Naive thymus-derived CD4-positive, alpha-beta T cell (primary cell): ENCODE results near the gene PACRG. TPM values are rescaled to one million over a fixed set of nuclear protein-coding genes. Genes with fewer than 3 reads are reported as not detected.

ENCODE experiments used
- ATAC-seq: fragments of 150-1000 bp; cut with Tn5 transposase; 2 replicates; pipeline ENCODE4 v1.10.0; 2021; ENCODE audit warnings: mild to moderate bottlenecking, moderate library complexity
- CTCF ChIA-PET: fragments of 350-600 bp; sonication (Branson Sonifier 250); formaldehyde crosslinking; loops from one replicate; lab custom pipeline; 2021; ENCODE audit warnings: antibody characterized with exemption; lab: Charles Lee
- POLR2A ChIA-PET: fragments of 350-600 bp; sonication (Branson Sonifier 250); formaldehyde crosslinking; loops from one replicate; lab custom pipeline; 2021; ENCODE audit warnings: antibody characterized with exemption, inconsistent platforms; lab: Charles Lee
- DNase-seq, 9 donors: peaks; one replicate each; pipeline versions ENCODE4 v3.0.0 to v3.0.0-alpha.2; 2020 to 2022; ENCODE audit warnings: mixed read lengths in 1 of 9
- H3K27ac ChIP-seq: one replicate; pipeline ENCODE4 v1.7.0; 2013; ENCODE audit warnings: mild to moderate bottlenecking, low read depth, low read length, moderate library complexity
- H3K27me3 ChIP-seq, 2 donors: one replicate each; pipeline ENCODE4 v1.7.0; 2013; ENCODE audit warnings: low read length in 2 of 2, mild to moderate bottlenecking in 2 of 2, moderate library complexity in 2 of 2; ENCODE audit not compliant: control insufficient read depth in 2 of 2, insufficient read depth in 2 of 2
- H3K36me3 ChIP-seq, 3 experiments: 1 replicate in 2 of 3; 2 replicates in 1 of 3; pipeline ENCODE4 v1.7.0; 2013; ENCODE audit warnings: low read length in 3 of 3, mild to moderate bottlenecking in 3 of 3, moderate library complexity in 1 of 3; ENCODE audit not compliant: insufficient read depth in 3 of 3, control insufficient read depth in 2 of 3
- H3K4me1 ChIP-seq, 2 donors: one replicate each; pipeline ENCODE4 v1.7.0; 2013; ENCODE audit warnings: low read length in 2 of 2, mild to moderate bottlenecking in 2 of 2, moderate library complexity in 1 of 2; ENCODE audit not compliant: control insufficient read depth in 2 of 2, insufficient read depth in 2 of 2
- H3K4me3 ChIP-seq: 2 replicates; pipeline ENCODE4 v1.7.0; 2013; ENCODE audit warnings: mild to moderate bottlenecking, low read length
- H3K9me3 ChIP-seq, 3 experiments: 1 replicate in 2 of 3; 2 replicates in 1 of 3; pipeline ENCODE4 v1.7.0; 2013; ENCODE audit warnings: low read length in 3 of 3; ENCODE audit not compliant: control insufficient read depth in 2 of 3
- H3K27ac Mint-ChIP-seq, 9 donors: one replicate each; pipeline ENCODE4 v1.8.0; 2020 to 2022; ENCODE audit warnings: mixed read lengths in 9 of 9, mild to moderate bottlenecking in 8 of 9, moderate library complexity in 5 of 9, inconsistent platforms in 2 of 9
- H3K27me3 Mint-ChIP-seq, 5 donors: one replicate each; pipeline ENCODE4 v1.8.0; 2021 to 2022; ENCODE audit warnings: mixed read lengths in 5 of 5, mild to moderate bottlenecking in 1 of 5
- H3K36me3 Mint-ChIP-seq, 5 donors: one replicate each; pipeline ENCODE4 v1.8.0; 2020 to 2022; ENCODE audit warnings: mixed read lengths in 5 of 5, mild to moderate bottlenecking in 3 of 5, inconsistent platforms in 1 of 5
- H3K4me1 Mint-ChIP-seq, 7 donors: one replicate each; pipeline ENCODE4 v1.8.0; 2020 to 2022; ENCODE audit warnings: mixed read lengths in 7 of 7, mild to moderate bottlenecking in 3 of 7, inconsistent platforms in 1 of 7
- H3K4me3 Mint-ChIP-seq, 10 donors: one replicate each; pipeline ENCODE4 v1.8.0; 2020 to 2022; ENCODE audit warnings: mild to moderate bottlenecking in 10 of 10, mixed read lengths in 10 of 10, moderate library complexity in 6 of 10, inconsistent platforms in 2 of 10
- H3K9me3 Mint-ChIP-seq, 11 donors: one replicate each; pipeline ENCODE4 v1.8.0; 2020 to 2022; ENCODE audit warnings: mixed read lengths in 11 of 11, mild to moderate bottlenecking in 4 of 11, inconsistent platforms in 1 of 11, moderate library complexity in 1 of 11
- intact Hi-C, 2 donors: fragments of 100-400 bp; cut with micrococcal nuclease; formaldehyde crosslinking; loops; one replicate each; pipeline ENCODE4 v1.15.1; 2023
- polyA plus RNA-seq, 2 donors: library from polyadenylated mRNA; unstranded; fragments of 300-500 nt; fragmentation: Illumina TruSeq; gene quantifications; one replicate each; pipeline ENCODE4 v1.2.3, GENCODE V29; 2021
- total RNA-seq, 6 experiments: library from RNA in 5 of 6; stranded (reverse) in 5 of 6; gene quantifications; 1 replicate in 5 of 6; 2 replicates in 1 of 6; pipeline ENCODE4 v1.2.3 and lab custom pipeline; 2021 to 2026

PACRG gene
- total and polyA plus RNA-seq, 7 experiments from 2014 or later, result 0.89 to 2.2 (median 1.5) TPM; not detected in 1

DNA sequence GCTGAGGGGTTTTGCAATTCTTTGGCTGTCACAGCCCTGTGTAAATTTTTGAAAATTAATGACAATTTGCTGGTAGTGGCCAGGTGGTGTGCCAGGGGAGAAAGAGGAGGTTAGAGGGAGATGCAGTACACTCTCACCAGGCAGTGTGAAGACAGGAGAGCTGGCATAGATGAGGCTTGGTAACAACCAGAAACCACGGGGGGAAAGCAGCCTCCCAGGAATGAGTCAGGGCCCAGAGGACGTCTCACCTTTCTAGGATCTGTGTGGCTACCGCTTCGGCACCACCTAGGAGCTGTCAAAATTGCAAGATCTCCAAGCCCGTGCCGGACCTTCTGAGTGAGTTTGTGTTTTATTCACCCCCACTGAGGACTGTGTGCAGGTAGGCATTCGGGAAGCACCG lies 171.4 kb downstream of the PACRG start:
- no peak overlapping the region for H3K27ac Mint-ChIP-seq
- H3K27me3 Mint-ChIP-seq, result peaks cover 0 to 5% (median 0%) of the 10 kb centered on the region in 5 donors
- H3K4me3 ChIP-seq, result no peak overlapping the region
- no peaks in the 10 kb centered on the region for H3K4me1 Mint-ChIP-seq
- H3K27me3 ChIP-seq, result no peaks in the 10 kb centered on the region
- H3K27ac ChIP-seq, result no peak overlapping the region
- no peaks in the 10 kb centered on the region for H3K9me3 ChIP-seq
- H3K4me3 Mint-ChIP-seq, result peak overlapping the region in 1 of 10 donors; percentile 4
- ChIA-PET CTCF (interaction anchor here (1.4 kb wide), 1 partner anchor 8 kb away, joined by 3 read pairs; no protein-coding TSS in a partner anchor), POLR2A (no interaction called here)
- DNase-seq (no peak), ATAC-seq (no peak)
- H3K9me3 Mint-ChIP-seq, result peaks cover 0 to 7% (median 2%) of the 10 kb centered on the region in 11 donors
- no peaks in the 10 kb centered on the region for H3K36me3 Mint-ChIP-seq
- no peaks in the 10 kb centered on the region for H3K36me3 ChIP-seq
- H3K4me1 ChIP-seq, result no peaks in the 10 kb centered on the region
- intact Hi-C loops, result no loop called here

DNA sequence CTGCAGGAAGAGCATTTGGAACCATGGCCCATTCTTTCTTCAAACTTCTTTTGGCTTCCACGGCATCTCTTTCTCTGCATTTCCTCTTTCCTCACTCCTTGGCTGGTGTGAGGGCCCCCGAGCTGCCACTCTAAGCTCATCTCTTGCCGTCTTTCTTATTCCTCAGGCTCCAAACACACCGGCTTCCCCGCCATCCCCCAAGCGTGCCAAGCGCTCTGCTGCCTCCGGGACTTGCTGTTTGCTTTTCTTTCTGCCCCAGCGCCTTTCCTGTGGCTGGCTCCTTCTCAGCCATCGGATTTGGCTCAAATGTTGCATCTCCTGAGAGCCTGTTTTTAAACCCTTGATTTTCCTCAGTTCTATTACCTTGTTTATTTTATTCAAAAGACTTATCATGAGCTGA lies 172.7 kb downstream of the PACRG start:
- POLR2A ChIA-PET, result no interaction called here

DNA sequence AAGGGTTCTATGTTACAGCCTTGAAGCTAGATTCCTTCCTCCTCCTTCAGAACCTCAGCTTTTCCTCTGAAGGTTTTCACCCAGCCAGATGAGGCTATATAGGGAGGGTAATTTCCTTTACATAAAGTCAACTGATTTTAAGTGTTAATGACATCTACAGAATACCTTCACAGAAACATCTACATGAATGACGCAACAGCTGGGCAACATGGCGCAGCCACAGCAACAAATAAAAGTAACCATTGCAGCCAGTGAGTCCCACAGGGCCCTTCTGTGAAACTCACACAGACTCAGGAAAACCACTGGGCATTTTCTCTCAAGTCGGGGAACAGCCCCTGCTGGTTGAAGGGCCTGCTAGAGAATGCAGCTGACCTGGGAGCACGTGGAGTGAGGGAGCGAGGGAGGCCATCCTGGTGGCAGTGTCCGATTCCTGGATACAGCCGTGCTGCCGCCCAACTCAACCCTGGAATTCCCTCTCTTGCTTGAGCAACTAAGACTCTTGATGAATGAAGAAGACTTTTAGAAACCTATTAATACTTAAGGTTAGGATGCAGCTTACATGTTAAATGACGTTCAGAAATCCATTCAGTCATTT lies 176.4 kb downstream of the PACRG start:
- Histone ChIP-seq H3K27me3 (no peaks in the 10 kb centered on the region), H3K4me1 (no peaks in the 10 kb centered on the region), H3K36me3 (no peaks in the 10 kb centered on the region), H3K27ac (no peak overlapping the region), H3K9me3 (no peaks in the 10 kb centered on the region), H3K4me3 (no peak overlapping the region)
- H3K9me3 Mint-ChIP-seq, result peaks cover 0 to 7% (median 2%) of the 10 kb centered on the region in 11 donors
- H3K4me3 Mint-ChIP-seq, result no peak overlapping the region
- no peaks in the 10 kb centered on the region for H3K4me1 Mint-ChIP-seq
- no peak overlapping the region for H3K27ac Mint-ChIP-seq
- ATAC-seq (no peak), DNase-seq (no peak)
- intact Hi-C loops, result no loop called here
- ChIA-PET CTCF (no interaction called here), POLR2A (no interaction called here)
- peaks cover 0 to 11% (median 5%) of the 10 kb centered on the region in 5 donors for H3K27me3 Mint-ChIP-seq
- H3K36me3 Mint-ChIP-seq, result no peaks in the 10 kb centered on the region

More for the DNA sequence above, 172.7 kb downstream of the PACRG start:
- Histone ChIP-seq H3K27me3 (no peaks in the 10 kb centered on the region), H3K9me3 (no peaks in the 10 kb centered on the region), H3K4me3 (no peak overlapping the region), H3K27ac (no peak overlapping the region), H3K4me1 (no peaks in the 10 kb centered on the region), H3K36me3 (no peaks in the 10 kb centered on the region)
- Mint-ChIP-seq H3K4me3 (no peak overlapping the region), H3K36me3 (no peaks in the 10 kb centered on the region), H3K27ac (no peak overlapping the region), H3K4me1 (no peaks in the 10 kb centered on the region), H3K9me3 (peaks cover 0 to 7% (median 3%) of the 10 kb centered on the region in 11 donors), H3K27me3 (peaks cover 0 to 15% (median 5%) of the 10 kb centered on the region in 5 donors)
- CTCF ChIA-PET, result no interaction called here
- DNase-seq (no peak), ATAC-seq (no peak)
- intact Hi-C loops, result no loop called here

DNA sequence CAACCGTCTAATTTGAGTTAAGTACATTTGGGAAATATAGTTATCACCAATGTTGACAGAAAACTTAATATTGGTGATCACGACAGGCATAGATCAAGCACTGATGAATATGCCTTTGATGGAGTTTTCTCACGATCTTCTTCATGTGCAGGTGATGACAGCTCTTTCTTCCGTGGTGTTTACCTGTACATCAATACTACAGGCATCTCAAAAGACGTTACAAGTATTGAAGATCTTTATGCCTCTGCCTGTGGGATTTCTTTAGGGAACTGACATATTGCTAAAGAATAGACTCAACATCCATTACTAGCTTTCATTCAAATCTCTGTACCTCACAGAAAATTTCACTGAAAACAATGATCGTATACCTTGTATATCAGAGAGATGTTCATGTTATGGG lies 178.7 kb downstream of the PACRG start:
- no peak overlapping the region for H3K4me3 Mint-ChIP-seq
- no peaks in the 10 kb centered on the region for H3K27me3 ChIP-seq
- no peak overlapping the region for H3K27ac Mint-ChIP-seq
- no peak for DNase-seq
- H3K9me3 ChIP-seq, result no peaks in the 10 kb centered on the region
- peaks cover 0 to 5% (median 0%) of the 10 kb centered on the region in 11 donors for H3K9me3 Mint-ChIP-seq
- H3K4me1 Mint-ChIP-seq, result no peaks in the 10 kb centered on the region
- no peaks in the 10 kb centered on the region for H3K36me3 Mint-ChIP-seq
- ChIA-PET POLR2A (no interaction called here), CTCF (no interaction called here)
- H3K27me3 Mint-ChIP-seq, result peaks cover 0 to 10% (median 5%) of the 10 kb centered on the region in 5 donors
- no peak for ATAC-seq
- H3K36me3 ChIP-seq, result no peaks in the 10 kb centered on the region
- H3K4me3 ChIP-seq, result no peak overlapping the region
- H3K27ac ChIP-seq, result no peak overlapping the region
- intact Hi-C loops, result no loop called here
- H3K4me1 ChIP-seq, result no peaks in the 10 kb centered on the region

DNA sequence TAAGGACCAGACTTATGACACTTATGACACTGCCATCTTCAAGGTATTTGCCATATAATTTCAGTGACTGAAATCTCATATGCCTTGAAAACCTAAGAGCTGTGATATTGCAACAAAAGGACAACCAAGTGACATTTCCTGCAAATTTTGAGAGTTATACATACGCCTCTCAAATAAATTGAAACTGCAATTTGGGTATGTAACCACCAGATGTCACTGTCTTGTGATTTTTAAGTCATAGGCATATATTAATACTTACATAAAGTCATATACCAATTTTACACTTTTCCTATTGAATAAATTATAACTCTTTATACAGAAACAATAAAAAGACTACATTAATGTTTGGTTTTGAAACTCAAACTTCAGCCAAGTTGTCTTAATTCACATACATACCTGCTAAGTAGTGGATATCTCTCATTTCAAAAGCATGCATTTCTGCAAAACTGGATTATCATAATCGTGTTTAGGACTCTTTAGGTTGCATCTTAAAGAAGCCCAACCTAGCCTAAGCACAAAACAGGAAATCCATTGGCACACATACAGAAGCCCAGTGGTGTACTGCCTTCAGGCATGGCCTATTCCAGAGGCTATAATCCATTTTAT lies 180.2 kb downstream of the PACRG start:
- Histone ChIP-seq H3K4me1 (no peaks in the 10 kb centered on the region), H3K27me3 (no peaks in the 10 kb centered on the region), H3K36me3 (no peaks in the 10 kb centered on the region), H3K27ac (no peak overlapping the region), H3K9me3 (no peaks in the 10 kb centered on the region), H3K4me3 (no peak overlapping the region)
- peaks cover 0 to 5% (median 0%) of the 10 kb centered on the region in 11 donors for H3K9me3 Mint-ChIP-seq
- H3K27me3 Mint-ChIP-seq, result peaks cover 0 to 10% (median 5%) of the 10 kb centered on the region in 5 donors
- H3K36me3 Mint-ChIP-seq, result no peaks in the 10 kb centered on the region
- H3K27ac Mint-ChIP-seq, result no peak overlapping the region
- ChIA-PET CTCF (interaction anchor here (0.7 kb wide), 1 partner anchor 9 kb away, joined by 3 read pairs; no protein-coding TSS in a partner anchor), POLR2A (no interaction called here)
- H3K4me1 Mint-ChIP-seq, result no peaks in the 10 kb centered on the region
- intact Hi-C loops, result no loop called here
- no peak overlapping the region for H3K4me3 Mint-ChIP-seq
- ATAC-seq (no peak), DNase-seq (peak in 2 of 9 donors; percentile 5 to 16)

DNA sequence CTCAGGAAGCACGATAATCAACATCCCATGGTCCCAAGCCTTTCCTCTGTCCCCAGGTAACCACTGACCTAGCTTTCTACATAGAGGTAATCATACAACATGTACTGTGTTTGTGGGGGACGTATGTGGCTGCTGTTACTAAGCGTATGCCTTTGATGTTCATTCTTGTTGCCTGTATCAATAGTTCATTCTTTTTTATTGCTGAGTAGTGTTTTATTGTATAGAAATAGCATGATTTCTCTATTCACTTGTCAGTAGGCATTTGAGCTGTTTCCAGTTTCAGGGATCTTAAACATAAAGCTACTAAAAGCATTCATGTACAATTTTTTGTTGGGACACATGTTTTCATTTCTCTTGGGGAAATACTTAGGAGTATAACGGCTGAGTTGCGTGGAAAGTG lies 185.4 kb downstream of the PACRG start:
- no peaks in the 10 kb centered on the region for H3K27me3 ChIP-seq
- Mint-ChIP-seq H3K36me3 (no peaks in the 10 kb centered on the region), H3K4me3 (no peak overlapping the region), H3K27me3 (peaks cover 0 to 8% (median 5%) of the 10 kb centered on the region in 5 donors), H3K27ac (no peak overlapping the region), H3K4me1 (no peaks in the 10 kb centered on the region), H3K9me3 (peaks cover 0 to 20% (median 3%) of the 10 kb centered on the region in 11 donors)
- H3K36me3 ChIP-seq, result no peaks in the 10 kb centered on the region
- H3K4me1 ChIP-seq, result no peaks in the 10 kb centered on the region
- H3K4me3 ChIP-seq, result no peak overlapping the region
- ATAC-seq, result no peak
- intact Hi-C loops, result no loop called here
- CTCF ChIA-PET, result no interaction called here
- POLR2A ChIA-PET, result no interaction called here
- DNase-seq, result no peak
- no peaks in the 10 kb centered on the region for H3K9me3 ChIP-seq
- no peak overlapping the region for H3K27ac ChIP-seq

DNA sequence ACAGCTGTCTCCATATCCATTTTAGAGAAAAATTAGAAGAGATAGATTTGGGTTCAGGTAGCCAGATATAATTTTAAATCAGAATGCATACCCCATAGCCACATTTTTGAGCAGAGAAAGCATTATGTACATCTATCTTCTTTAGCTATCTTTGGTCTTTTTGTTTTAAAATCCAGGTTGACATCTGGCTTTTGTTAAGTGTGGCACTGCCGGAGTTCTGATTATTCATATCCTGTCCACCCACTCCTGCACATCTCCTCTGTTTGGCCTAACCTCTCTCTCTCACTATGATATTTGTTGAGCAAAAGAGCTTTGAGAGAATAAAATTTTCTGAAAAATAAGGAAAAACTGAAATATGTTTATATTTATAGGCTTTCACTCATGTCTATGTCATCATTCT lies 189.7 kb downstream of the PACRG start:
- no peak for DNase-seq
- Histone ChIP-seq H3K4me3 (no peak overlapping the region), H3K27me3 (no peaks in the 10 kb centered on the region), H3K4me1 (no peaks in the 10 kb centered on the region), H3K36me3 (no peaks in the 10 kb centered on the region), H3K27ac (no peak overlapping the region), H3K9me3 (peaks cover 0 to 4% (median 0%) of the 10 kb centered on the region in 3 experiments)
- Mint-ChIP-seq H3K27ac (no peak overlapping the region), H3K4me3 (no peak overlapping the region), H3K27me3 (peaks cover 0 to 17% (median 6%) of the 10 kb centered on the region in 5 donors), H3K4me1 (no peaks in the 10 kb centered on the region), H3K9me3 (peaks cover 0 to 26% (median 4%) of the 10 kb centered on the region in 11 donors), H3K36me3 (no peaks in the 10 kb centered on the region)
- CTCF ChIA-PET, result no interaction called here
- intact Hi-C loops, result no loop called here
- POLR2A ChIA-PET, result no interaction called here
- ATAC-seq, result no peak
